Measurements from ENCODE around the gene GADL1.

GADL1 gene

GRCh38 chr3:30694148-30694547 lies 200.3 kb downstream of the GADL1 start:
- DNase-seq (ENCODE audit: low spot score): no peak

GRCh38 chr3:30693470-30694120 lies 200.9 kb downstream of the GADL1 start:
- peak; percentile 79 for DNase-seq (ENCODE audit: low spot score)

DNA sequence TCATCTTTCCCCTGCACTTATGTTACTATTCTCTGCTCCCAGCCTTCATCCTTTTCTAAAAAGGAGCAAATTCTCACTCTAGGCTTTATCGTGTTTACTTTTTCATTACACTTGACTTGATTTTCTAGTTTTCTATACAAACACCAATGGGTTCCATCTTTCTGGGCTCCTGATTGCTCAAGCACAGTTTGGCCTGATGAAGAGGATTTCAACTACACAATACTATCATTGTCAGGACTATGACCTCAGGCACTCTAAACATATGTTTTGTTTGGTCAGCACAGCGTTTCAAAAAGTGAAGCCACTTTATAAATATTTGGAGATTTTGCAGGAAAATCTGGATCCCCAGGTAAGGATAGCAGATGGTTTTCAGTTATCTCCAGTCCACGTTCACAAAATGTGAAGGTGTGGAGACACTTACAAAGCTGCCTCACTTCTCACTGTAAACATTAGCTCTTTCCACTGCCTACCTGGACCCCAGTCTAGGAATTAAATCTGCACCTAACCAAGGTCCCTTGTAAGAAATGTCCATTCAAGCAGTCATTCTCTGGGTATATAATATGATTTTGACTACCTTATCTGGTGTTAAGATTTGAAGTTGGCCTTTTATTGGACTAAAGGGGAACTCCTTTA lies 201.8 kb downstream of the GADL1 start:
- DNase-seq (ENCODE audit: low spot score): peak; percentile 40

DNA sequence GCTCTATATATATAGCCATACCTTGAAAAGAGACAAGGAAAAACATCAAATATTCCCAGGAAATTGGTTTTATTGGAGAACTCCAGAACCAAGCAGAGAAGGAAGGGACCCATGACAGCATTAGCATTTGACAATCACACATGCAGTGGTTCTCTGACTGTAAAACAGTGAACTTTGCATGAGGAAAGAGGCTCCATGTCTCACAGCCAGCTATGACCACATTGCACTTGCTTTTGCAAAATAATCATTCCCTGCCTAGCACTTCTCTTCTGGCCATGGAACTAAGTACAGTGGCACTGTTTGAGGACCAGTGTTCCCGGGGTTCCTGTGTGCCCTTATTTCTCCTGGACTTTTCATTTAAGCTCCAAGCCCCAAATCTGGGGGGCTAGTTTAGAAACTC lies 202.5 kb downstream of the GADL1 start:
- no peak for DNase-seq (ENCODE audit: low spot score)

DNA sequence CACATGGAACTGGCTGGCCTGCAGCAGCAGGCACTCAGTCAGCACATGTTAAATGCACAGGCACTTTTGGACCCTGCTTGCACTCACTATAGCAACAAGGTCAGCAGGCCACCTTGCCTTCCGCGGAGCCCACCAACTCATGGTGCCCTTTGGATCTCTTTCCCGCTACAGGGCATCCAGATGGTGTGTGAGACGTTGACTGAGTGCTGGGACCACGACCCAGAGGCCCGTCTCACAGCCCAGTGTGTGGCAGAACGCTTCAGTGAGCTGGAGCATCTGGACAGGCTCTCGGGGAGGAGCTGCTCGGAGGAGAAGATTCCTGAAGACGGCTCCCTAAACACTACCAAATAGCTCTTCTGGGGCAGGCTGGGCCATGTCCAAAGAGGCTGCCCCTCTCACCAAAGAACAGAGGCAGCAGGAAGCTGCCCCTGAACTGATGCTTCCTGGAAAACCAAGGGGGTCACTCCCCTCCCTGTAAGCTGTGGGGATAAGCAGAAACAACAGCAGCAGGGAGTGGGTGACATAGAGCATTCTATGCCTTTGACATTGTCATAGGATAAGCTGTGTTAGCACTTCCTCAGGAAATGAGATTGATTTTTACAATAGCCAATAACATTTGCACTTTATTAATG lies 203.1 kb downstream of the GADL1 start:
- DNase-seq (ENCODE audit: low spot score): no peak

DNA sequence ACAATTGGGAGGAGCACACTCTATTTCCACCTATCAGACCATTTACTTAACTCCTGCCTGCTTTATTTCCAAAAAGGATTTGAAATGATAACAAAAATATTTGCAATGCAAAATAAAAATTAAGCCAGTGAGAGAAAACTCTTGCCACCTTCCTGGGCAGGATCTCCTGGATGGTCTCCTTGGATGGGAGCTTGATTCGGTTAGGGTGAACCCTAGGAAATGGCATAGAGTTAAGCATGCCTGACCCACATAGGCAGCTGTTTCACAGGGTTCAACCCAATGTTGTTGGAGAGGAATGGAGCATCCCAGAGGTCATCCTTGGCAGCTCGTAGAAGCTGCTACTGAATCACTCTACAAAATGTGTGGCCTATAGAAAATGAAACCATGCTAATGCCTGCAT lies 204.3 kb downstream of the GADL1 start:
- DNase-seq (ENCODE audit: low spot score): no peak

DNA sequence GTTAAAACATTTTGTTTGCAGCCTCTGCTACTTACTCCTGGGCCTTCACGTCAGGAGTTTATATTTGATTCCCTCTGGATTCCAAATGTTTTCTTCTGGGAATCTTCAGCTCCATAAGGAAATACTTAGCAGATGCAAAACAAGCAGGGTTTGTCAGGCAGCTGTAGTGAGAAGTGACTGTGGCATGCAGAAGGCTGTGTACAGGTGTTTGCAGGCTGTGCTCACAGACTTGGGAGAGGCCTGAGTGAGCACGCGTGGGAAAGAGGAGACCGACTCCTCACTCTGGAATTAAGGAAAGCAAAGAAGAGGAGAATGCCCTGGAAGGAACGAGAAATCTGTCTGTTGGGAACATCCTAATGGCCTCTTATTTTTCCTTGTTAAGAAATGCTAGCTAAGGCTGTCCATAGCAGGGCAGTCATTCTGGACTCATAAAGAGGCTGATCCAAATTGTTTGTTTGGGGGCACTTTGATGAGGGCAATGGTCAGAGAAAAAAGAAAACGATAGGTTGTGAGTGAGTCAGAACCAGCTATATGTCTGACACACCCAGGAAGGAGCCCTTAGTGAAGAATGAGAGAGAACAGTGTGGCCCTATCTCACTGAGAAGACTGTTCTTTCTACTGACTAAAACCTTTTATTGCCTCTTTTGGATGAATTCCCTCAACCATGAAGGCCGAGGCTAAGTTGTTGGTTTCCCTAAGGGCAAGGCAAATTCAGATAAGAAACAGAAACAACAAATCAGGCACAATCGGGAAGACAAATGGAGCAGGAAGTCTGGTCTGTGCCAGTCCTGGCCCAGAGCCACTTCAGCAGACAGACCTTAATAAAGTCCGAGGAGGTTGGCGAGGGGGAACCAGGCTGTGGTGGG lies 205.5 kb downstream of the GADL1 start:
- peak; percentile 89 for DNase-seq (ENCODE audit: low spot score)

DNA sequence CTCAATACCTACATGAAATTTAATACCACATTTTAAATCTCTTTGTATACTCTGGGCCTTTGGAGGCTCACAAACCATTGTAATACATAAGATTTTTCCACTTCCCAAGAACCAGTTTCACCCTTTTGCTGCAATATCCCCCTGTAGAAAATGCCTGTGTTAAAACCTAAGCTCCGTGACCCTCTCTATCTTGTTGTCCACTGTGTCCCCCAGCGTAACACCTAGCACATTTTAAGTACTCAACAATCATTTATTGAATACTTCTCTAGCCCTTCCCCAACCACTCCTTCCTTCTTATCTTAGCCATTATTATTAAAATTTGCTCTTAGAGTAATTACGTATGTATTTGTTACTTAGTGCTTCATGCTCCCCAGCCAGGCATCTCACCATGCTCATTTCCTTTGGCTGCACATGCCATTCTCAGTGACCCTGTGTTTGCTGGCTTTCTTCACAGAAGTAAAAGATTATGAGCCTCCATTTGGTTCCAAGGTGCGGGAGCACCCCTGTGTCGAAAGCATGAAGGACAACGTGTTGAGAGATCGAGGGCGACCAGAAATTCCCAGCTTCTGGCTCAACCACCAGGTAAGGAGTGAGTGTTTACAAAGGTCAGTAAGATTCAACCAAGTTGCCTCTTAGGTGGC lies 206.4 kb downstream of the GADL1 start:
- no peak for DNase-seq (ENCODE audit: low spot score)

GRCh38 chr3:30686799-30687198 lies 207.7 kb downstream of the GADL1 start:
- no peak for DNase-seq (ENCODE audit: low spot score)

- DNase-seq (ENCODE audit: low spot score): no peak
These were observed 208.3 kb downstream of the GADL1 start for GRCh38 chr3:30686176-30686575.

GRCh38 chr3:30685267-30685667 lies 209.2 kb downstream of the GADL1 start:
- DNase-seq (ENCODE audit: low spot score): no peak

GRCh38 chr3:30684356-30684755 lies 210.1 kb downstream of the GADL1 start:
- no peak for DNase-seq (ENCODE audit: low spot score)

GRCh38 chr3:30683769-30684168 lies 210.7 kb downstream of the GADL1 start:
- no peak for DNase-seq (ENCODE audit: low spot score)

DNA sequence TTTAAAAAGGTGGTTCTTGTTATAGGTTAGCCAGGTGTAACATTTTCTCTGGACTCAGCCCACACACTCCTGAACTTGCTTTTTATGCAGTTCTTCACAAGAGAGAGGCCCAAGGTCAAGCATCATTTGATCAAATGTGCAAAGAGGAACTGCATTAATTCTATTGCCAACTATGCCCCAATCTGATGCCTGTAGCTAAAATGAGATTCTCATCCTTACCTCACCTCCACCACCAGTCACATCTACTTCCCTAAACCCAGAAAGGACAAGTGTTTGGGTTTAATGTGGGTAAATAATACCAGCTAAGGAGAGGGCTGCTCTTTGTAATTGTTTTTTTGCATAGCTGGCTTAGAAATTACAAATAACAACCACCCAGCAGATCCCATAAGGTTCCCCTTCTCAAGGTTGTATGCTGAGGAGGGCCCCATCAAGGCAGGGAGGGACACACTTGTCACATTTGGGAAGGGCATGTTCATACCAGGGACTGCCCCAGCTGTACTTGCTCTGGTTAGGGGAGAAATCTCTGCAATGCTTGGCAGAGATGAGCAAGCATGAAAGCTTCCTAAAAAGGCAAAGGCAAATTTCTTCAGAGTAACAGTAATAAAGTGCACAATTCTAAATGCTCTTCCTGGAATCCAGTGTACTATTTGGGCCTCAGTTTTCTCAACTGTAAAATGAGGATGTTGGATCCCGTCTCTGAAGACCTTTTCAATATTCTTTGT lies 211.9 kb downstream of the GADL1 start:
- DNase-seq (ENCODE audit: low spot score): no peak

GRCh38 chr3:30681649-30682211 lies 212.7 kb downstream of the GADL1 start:
- DNase-seq (ENCODE audit: low spot score): peak; percentile 22

GRCh38 chr3:30680789-30681648 lies 213.4 kb downstream of the GADL1 start:
- no peak for DNase-seq (ENCODE audit: low spot score)

- DNase-seq (ENCODE audit: low spot score): no peak
These were observed 215.4 kb downstream of the GADL1 start for GRCh38 chr3:30679045-30679444.

DNA sequence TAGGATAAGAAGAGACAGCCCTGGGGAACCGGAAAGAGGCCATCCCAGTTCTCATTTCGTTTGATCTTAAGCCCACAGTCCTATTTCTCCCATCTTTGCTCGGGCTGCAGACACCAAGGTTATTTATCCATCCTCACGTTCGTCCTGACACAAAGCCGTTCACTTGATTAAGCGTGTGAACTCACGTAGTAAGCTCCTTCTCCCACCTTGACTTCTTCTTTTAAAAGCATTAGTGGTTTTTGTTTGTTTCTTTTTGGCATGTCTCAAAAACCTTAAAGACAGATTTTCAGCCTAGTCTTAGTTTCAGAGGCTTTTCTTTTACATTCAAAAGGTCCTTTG lies 217.1 kb downstream of the GADL1 start:
- DNase-seq (ENCODE audit: low spot score): no peak

- no peak for DNase-seq (ENCODE audit: low spot score)
These were observed 217.8 kb downstream of the GADL1 start for GRCh38 chr3:30676424-30677346.

All from COLO829 (cell line).